Tibial nerve (tissue), 4 donors: Measurements from ENCODE around the gene SLC38A11. TPM values are rescaled to one million over a fixed set of nuclear protein-coding genes. Genes with fewer than 3 reads are reported as not detected.

ENCODE experiments used
- DNase-seq, 2 donors: peaks; one replicate each; pipeline ENCODE4 v3.0.0-alpha.2; 2019; ENCODE audit warnings: low spot score in 2 of 2
- H3K27ac ChIP-seq, 4 donors: fragments of 200-600 bp; sonication (generic) in 3 of 4; one replicate each; pipeline ENCODE4 v1.5.1; 2017 to 2019; ENCODE audit warnings: mild to moderate bottlenecking in 1 of 4
- H3K27me3 ChIP-seq, 2 donors: fragments of 200-600 bp; sonication (generic) in 1 of 2; one replicate each; pipeline versions ENCODE4 v1.5.1 to v1.6.0; 2017 to 2019
- H3K36me3 ChIP-seq, 3 donors: fragments of 200-600 bp; sonication (generic); one replicate each; pipeline ENCODE4 v1.5.1; 2018 to 2019
- H3K4me1 ChIP-seq, 4 donors: fragments of 200-600 bp; sonication (generic) in 3 of 4; one replicate each; pipeline ENCODE4 v1.5.1; 2017 to 2019
- H3K4me3 ChIP-seq, 4 donors: fragments of 200-600 bp; sonication (generic) in 3 of 4; one replicate each; pipeline ENCODE4 v1.5.1; 2017 to 2019; ENCODE audit warnings: mild to moderate bottlenecking in 1 of 4, moderate library complexity in 1 of 4
- H3K9me3 ChIP-seq, 4 donors: fragments of 200-600 bp; sonication (generic) in 3 of 4; one replicate each; pipeline ENCODE4 v1.5.1; 2017 to 2019
- CTCF ChIP-seq, 5 experiments: fragments of 200-600 bp in 3 of 5; fragments of 450-650 bp in 2 of 5; sonication (generic) in 3 of 5; IDR thresholded peaks; one replicate each; pipeline ENCODE4 v1.5.1; 2016 to 2019; ENCODE audit warnings: antibody characterized with exemption in 5 of 5, mild to moderate bottlenecking in 3 of 5, moderate library complexity in 2 of 5
- EP300 ChIP-seq, 2 donors: sonication (generic); formaldehyde crosslinking; IDR thresholded peaks; one replicate each; pipeline ENCODE4 v1.6.1; 2017; ENCODE audit warnings: antibody characterized with exemption in 2 of 2, mild to moderate bottlenecking in 1 of 2
- POLR2A ChIP-seq, 2 donors: fragments of 450-650 bp; IDR thresholded peaks; one replicate each; pipeline ENCODE4 v1.6.1; 2017; ENCODE audit warnings: antibody characterized with exemption in 2 of 2, mild to moderate bottlenecking in 2 of 2, moderate library complexity in 2 of 2
- WGBS, 2 donors: methylation state at CpG; one replicate each; pipeline ENCODE4 v1.1.5; 2018; 5-methylcytosine and 5-hydroxymethylcytosine counted together
- total RNA-seq, 4 donors: library from RNA; depleted of rRNA; stranded (reverse); fragments of >200 nt; gene quantifications; one replicate each; pipeline ENCODE4 v1.1.0, GENCODE V29; 2016

The SLC38A11 gene
- total RNA-seq, 4 donors from 2014 or later: 1.5 to 4.3 (median 4.2) TPM; not detected in 1

DNA sequence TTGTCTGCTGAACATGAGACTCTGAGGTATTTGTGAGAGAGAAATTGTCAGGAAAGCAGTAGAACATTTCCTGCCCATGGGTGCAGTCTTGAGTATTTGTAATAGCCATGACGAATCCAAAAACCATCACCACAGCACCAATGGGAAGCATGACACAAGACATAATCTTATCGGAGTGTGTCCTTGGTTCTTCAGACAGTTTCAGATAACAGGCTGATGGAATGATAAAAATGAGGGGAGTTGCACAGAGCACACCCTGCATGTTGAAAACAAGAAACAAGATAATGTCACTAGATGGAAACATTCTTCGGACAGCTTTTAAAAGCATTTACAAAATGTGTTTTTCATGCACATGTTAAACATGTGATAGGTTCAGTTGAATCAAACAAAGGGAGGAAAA, 56.9 kb downstream of the SLC38A11 start:
- no peaks in the 10 kb centered on the region for H3K9me3 ChIP-seq
- peaks cover 0 to 16% (median 0%) of the 10 kb centered on the region in 4 donors for H3K4me1 ChIP-seq
- no peak for DNase-seq
- H3K4me3 ChIP-seq: no peak overlapping the region
- no peaks in the 10 kb centered on the region for H3K36me3 ChIP-seq
- no peaks in the 10 kb centered on the region for H3K27me3 ChIP-seq
- no peak overlapping the region for H3K27ac ChIP-seq
- WGBS, 2 donors: 36 to 49% methylated on average over 3 of the region's 3 CpGs
- TF ChIP-seq EP300 (IDR thresholded peaks at IDR 0.05) (no peak), CTCF (IDR thresholded peaks at IDR 0.05) (no peak), POLR2A (IDR thresholded peaks at IDR 0.05) (no peak)

DNA sequence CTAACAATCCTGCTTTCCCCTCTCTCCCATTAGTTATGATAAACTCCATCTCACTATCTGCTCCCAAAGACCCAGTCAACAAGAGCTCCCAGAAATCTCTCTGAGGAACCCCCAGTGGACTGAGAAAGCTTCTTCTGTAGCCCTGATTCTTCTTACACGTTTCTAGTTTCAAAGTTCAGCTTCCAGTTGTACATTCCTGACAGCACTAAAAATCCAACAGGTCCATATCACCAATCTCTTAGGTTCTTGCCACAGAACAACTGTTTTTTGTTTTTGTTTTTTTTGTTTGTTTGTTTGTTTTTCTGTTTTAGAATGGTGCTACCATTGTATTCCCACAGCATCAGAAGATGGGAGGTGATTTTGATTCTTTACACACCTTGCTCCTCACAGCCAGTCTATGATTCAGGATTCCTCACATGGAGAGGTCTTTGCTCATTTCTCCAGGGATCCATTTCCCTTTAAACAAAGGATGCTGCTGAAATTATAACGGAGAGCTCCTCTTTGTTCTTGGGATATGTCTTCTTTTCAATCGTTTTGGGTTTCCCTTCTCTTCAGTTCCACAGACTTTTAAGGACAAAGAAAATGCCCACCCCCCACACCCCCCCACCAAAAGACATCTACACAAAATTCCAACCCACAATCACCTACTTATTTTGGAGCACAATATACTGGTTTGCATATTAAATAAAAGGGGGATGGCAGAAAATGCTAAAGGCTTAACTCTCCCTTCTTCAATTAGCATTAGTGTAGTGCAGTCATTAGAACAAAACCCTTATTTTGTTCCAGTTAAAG, 57.7 kb downstream of the SLC38A11 start:
- Histone ChIP-seq H3K27ac (no peak overlapping the region), H3K9me3 (no peaks in the 10 kb centered on the region), H3K27me3 (no peaks in the 10 kb centered on the region), H3K4me3 (no peak overlapping the region), H3K4me1 (peaks cover 0 to 9% (median 0%) of the 10 kb centered on the region in 4 donors), H3K36me3 (no peaks in the 10 kb centered on the region)
- WGBS, 2 donors: 49% methylated on average over 3 of the region's 3 CpGs
- DNase-seq: no peak
- TF ChIP-seq EP300 (IDR thresholded peaks at IDR 0.05): no peak
- no peak for TF ChIP-seq POLR2A (IDR thresholded peaks at IDR 0.05)
- no peak for TF ChIP-seq CTCF (IDR thresholded peaks at IDR 0.05)

DNA sequence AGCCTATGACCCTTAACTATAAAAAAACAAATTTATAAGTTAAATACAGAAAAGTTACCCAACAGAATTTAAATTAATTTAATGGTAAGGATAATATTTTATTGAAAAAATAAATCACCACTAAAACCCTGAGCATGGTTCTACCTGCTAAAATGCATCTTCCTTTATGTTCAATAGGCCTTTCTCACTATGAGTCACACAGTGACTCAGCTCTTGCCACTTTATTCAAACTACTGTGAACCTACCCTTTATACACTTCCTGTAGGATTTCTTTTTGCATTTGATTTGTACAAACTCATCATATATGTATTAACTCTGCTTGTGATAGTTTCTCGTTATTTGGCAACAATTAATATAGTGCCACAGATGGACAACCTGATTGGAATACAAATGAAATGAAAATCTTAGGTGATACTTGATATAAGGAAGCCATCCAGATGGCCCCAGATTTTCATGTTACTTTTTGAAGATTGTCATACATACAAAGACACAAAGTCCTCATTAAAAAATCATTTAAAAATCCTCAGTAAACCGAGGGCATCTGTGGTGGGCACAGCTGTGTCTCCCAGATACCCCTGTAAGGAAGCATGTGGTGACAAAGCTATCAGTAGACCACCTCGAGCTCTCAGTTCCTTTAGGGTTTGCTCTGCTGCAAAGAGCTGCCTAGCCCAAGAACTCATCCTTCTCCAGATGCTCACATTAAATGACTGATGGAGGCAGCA, 58.5 kb downstream of the SLC38A11 start:
- Histone ChIP-seq H3K4me1 (peaks cover 0 to 9% (median 0%) of the 10 kb centered on the region in 4 donors), H3K36me3 (no peaks in the 10 kb centered on the region), H3K9me3 (no peaks in the 10 kb centered on the region), H3K27ac (no peak overlapping the region), H3K4me3 (no peak overlapping the region), H3K27me3 (no peaks in the 10 kb centered on the region)
- no peak for DNase-seq
- WGBS, 2 donors: 48 to 76% methylated on average over 3 of the region's 3 CpGs
- no peak for TF ChIP-seq CTCF (IDR thresholded peaks at IDR 0.05)
- no peak for TF ChIP-seq POLR2A (IDR thresholded peaks at IDR 0.05)
- no peak for TF ChIP-seq EP300 (IDR thresholded peaks at IDR 0.05)

GRCh38 chr2:164896226-164896625, 59.1 kb downstream of the SLC38A11 start:
- Histone ChIP-seq H3K27me3 (no peaks in the 10 kb centered on the region), H3K4me3 (no peak overlapping the region), H3K4me1 (peaks cover 0 to 9% (median 0%) of the 10 kb centered on the region in 4 donors), H3K36me3 (no peaks in the 10 kb centered on the region), H3K9me3 (no peaks in the 10 kb centered on the region), H3K27ac (no peak overlapping the region)
- no peak for DNase-seq
- WGBS, 2 donors: 93 to 95% methylated on average over 4 of the region's 4 CpGs
- TF ChIP-seq CTCF (IDR thresholded peaks at IDR 0.05): no peak
- TF ChIP-seq POLR2A (IDR thresholded peaks at IDR 0.05): no peak
- TF ChIP-seq EP300 (IDR thresholded peaks at IDR 0.05): no peak

GRCh38 chr2:164891460-164891859, 63.9 kb downstream of the SLC38A11 start:
- H3K36me3 ChIP-seq: no peaks in the 10 kb centered on the region
- no peaks in the 10 kb centered on the region for H3K27me3 ChIP-seq
- TF ChIP-seq CTCF (IDR thresholded peaks at IDR 0.05) (no peak), EP300 (IDR thresholded peaks at IDR 0.05) (no peak), POLR2A (IDR thresholded peaks at IDR 0.05) (no peak)
- H3K9me3 ChIP-seq: no peaks in the 10 kb centered on the region
- H3K27ac ChIP-seq: peak overlapping the region in 1 of 4 donors; percentile 29
- 60 to 65% methylated on average over 5 of the region's 5 CpGs for WGBS, 2 donors
- H3K4me1 ChIP-seq: peaks cover 0 to 15% (median 0%) of the 10 kb centered on the region in 4 donors
- no peak overlapping the region for H3K4me3 ChIP-seq
- no peak for DNase-seq
